GM12864 (cell line): ENCODE measurements around the gene MAP1B.

ENCODE experiments used
- DNase-seq: peaks from one replicate; pipeline ENCODE4 v3.0.0-alpha.2; 2011; ENCODE audit warnings: low read depth
- H3K4me3 ChIP-seq: 2 replicates; pipeline ENCODE4 v1.5.1; 2011; ENCODE audit warnings: mild to moderate bottlenecking, low read depth, low read length, control low read depth
- TF ChIP-seq, protein P1 (sequence below): IDR thresholded peaks from 2 replicates; pipeline ENCODE4 v1.5.1; 2011; ENCODE audit warnings: low read depth, mild to moderate bottlenecking, moderate library complexity, low read length, control low read depth, inconsistent platforms; ENCODE audit errors: missing control alignments

MAP1B gene

DNA sequence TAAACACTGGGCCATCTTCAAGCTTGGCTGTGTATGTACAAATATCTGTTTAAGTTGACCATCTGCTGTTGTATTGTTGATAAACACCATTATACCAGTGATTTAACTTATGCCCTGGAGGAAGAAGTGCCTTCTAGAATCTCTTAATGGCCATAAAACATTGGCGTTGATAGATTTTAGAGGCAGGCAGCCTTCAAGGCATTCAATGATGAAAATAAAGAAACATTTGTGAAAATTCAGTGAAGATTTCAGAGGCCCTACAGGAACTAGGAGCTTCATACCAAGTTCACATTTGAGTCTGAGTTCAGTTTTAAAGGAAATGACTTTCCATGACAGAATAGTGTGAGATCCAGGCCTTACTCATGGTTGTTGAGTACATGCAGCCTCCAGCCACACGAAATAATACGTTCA, 52.2 kb downstream of the MAP1B start:
- no peak for DNase-seq
- TF ChIP-seq, protein P1, sequence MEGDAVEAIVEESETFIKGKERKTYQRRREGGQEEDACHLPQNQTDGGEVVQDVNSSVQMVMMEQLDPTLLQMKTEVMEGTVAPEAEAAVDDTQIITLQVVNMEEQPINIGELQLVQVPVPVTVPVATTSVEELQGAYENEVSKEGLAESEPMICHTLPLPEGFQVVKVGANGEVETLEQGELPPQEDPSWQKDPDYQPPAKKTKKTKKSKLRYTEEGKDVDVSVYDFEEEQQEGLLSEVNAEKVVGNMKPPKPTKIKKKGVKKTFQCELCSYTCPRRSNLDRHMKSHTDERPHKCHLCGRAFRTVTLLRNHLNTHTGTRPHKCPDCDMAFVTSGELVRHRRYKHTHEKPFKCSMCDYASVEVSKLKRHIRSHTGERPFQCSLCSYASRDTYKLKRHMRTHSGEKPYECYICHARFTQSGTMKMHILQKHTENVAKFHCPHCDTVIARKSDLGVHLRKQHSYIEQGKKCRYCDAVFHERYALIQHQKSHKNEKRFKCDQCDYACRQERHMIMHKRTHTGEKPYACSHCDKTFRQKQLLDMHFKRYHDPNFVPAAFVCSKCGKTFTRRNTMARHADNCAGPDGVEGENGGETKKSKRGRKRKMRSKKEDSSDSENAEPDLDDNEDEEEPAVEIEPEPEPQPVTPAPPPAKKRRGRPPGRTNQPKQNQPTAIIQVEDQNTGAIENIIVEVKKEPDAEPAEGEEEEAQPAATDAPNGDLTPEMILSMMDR, result no peak
- H3K4me3 ChIP-seq, result no peak overlapping the region

DNA sequence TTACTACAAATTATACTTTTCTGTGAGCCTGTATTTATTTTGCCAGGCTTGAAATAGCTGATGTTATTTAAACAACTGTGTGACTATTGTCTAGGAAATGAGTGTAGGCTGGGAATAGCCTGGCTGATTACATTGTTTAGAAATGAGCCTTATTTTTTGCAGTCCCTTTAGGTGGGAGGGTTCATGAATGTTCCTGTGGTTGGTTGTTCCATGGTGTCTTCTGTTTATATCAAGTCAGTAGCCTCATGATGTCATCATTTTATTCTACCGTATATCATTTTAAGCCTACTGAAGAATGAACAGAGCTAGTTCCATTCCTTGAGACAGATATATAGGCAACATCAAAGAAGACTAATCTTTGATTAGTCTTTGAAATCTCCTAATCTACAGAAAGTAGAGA, 53.1 kb downstream of the MAP1B start:
- H3K4me3 ChIP-seq, result no peak overlapping the region
- DNase-seq, result no peak
- TF ChIP-seq, protein P1, result no peak

DNA sequence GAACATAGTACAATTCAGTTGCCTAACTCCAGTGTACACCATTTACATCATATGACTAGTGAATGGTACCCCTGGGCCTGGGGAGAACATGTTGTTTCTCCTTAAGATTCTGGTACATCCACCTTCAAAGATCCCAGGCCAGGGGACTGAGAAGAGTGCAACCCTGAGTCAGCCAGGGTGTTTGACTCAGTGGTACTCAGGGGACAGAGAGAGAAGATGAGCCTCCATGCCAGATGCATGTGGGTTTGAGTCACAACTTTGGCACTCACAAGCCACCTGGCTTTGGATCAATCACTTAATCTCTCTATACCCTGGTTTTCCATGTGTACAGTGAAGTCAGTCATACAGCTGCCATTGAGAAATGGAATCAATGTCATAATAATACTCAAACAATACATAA, 53.7 kb downstream of the MAP1B start:
- TF ChIP-seq, protein P1, result no peak
- DNase-seq, result no peak
- H3K4me3 ChIP-seq, result no peak overlapping the region

DNA sequence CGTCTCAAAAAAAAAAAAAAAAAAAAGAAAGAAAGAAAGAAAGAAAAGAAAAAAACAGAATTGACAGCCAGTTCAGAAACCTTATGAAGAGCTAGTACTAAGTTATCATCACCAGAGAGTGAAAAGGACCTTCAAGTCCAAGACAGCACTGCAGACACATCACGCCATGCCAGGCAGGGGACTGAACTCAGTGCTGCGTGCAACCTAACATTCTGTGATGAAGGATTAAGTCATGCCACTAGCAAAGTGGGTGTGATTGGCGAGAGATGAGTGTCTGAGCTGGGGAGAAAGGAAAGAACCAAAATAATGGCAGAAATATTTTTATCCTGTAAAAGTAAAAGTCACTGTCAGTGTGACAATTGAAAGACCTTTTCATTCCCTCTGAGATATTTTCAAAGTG, 54.7 kb downstream of the MAP1B start:
- H3K4me3 ChIP-seq, result no peak overlapping the region
- no peak for DNase-seq
- TF ChIP-seq, protein P1, result no peak

DNA sequence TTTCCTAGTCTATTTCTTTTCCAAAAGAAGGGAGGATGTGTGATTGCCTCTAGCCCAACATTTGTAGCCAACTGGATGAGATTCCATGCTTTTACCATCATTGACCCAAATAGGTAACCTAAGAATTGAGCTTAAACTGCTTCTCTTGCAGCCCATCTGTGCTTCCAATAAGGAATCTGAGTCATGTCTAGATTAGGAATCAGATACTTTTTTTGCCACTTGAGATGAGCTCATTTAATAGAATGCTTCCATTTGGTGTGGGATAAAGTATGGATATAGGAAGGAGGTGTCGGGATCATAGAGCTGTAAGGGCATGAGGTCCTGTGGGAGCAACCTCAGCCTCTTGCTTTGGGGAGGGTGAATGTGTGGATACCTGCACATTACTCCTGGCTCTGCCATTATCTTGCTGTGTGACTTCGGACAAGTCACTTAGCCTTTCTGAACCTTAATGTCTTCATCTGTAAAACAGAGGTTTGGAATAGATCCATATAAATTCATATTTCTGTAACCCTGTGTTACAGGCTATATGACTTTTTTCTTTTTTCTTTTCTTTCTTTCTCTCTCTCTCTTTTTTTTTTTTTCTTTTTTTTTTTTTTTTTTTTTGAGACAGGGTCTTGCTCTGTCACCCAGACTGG, 56.2 kb downstream of the MAP1B start:
- DNase-seq, result no peak
- TF ChIP-seq, protein P1, result no peak
- no peak overlapping the region for H3K4me3 ChIP-seq

DNA sequence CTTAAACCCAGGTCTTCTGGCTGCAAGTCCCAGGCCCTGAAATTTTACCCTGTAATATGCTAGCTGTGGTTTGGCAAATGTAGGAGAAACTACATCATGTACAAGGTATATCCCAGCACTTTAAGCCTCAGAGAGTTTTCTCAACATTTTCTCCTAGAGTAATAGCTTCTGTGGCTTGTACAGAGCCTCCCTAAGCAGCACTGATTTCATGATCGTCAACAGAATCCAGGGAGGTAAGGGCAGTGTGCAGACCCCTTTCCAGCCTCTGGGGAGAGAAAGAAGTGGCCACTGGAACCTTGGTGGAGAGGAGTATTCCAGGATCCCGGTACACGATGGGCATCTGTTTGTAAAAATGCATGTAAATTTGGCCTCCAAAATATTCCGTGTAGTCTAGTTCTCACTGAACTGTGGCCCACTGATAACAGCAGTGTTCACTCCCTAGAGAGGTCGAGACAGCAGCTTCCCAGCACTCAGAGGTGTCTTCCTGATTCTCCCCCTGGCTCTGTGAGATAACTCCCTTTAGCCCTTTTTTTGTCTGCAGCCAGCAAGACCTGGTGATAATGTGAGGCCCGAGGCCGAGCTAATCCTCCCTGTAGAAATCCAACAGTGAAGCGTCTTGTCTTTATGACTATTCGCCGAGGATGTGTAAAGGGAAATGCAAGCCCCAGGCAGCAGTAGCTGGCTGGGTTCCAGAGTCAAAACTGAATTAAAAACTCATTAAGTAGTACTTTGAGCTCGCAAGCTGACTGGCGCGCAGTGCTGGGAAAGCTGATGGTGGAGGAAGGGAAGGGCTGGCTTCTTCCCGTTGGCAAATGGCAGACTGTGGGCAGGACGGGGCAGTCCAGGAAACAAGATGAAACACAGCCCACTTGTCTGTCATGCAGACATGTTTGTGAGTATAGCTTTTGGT, 59.0 kb downstream of the MAP1B start:
- no peak overlapping the region for H3K4me3 ChIP-seq
- TF ChIP-seq, protein P1, result no peak
- no peak for DNase-seq
